Measurements from ENCODE around the gene BEST2.
A peak's percentile ranks its signal among the peaks of the same experiment; 100 is the strongest.

BEST2 gene

GRCh38 chr19:12783291-12783848 is 31.8 kb downstream of the BEST2 start:
- Histone ChIP-seq H2AFZ (ENCODE audit: low read depth, low read length) (no peak overlapping the region), H3K36me3 (replicated peaks; ENCODE audit: low read depth, low read length) (no peaks in the 10 kb centered on the region), H3K27me3 (ENCODE audit: low read depth, low read length) (no peaks in the 10 kb centered on the region), H4K20me1 (ENCODE audit: insufficient read depth, low read length) (no peaks in the 10 kb centered on the region), H3K4me3 (ENCODE audit: low read length) (peak overlapping the region; percentile 79), H3K27ac (ENCODE audit: low read length) (peak overlapping the region; percentile 93), H3K79me2 (ENCODE audit: low read length) (peaks cover 11% of the 10 kb centered on the region; the same call in 1 of the 2 replicates), H3K4me2 (ENCODE audit: low read length) (peak overlapping the region; percentile 99), H3K9ac (ENCODE audit: low read length) (peak overlapping the region; percentile 85), H3K4me1 (ENCODE audit: low read length) (peaks cover 81% of the 10 kb centered on the region), H3K9me3 (ENCODE audit: insufficient read depth, low read length) (no peaks in the 10 kb centered on the region)
- TF ChIP-seq CTCF (IDR thresholded peaks at IDR 0.05; ENCODE audit: low read depth, low read length), result no peak
- no peak for TF ChIP-seq EZH2phosphoT487 (IDR thresholded peaks at IDR 0.05; ENCODE audit: low read depth)

- Histone ChIP-seq H3K9ac (ENCODE audit: low read length) (peak overlapping the region; percentile 85), H3K36me3 (replicated peaks; ENCODE audit: low read depth, low read length) (no peaks in the 10 kb centered on the region), H3K4me2 (ENCODE audit: low read length) (peak overlapping the region; percentile 99), H4K20me1 (ENCODE audit: insufficient read depth, low read length) (no peaks in the 10 kb centered on the region), H3K79me2 (ENCODE audit: low read length) (peaks cover 8% of the 10 kb centered on the region), H2AFZ (ENCODE audit: low read depth, low read length) (no peak overlapping the region), H3K27me3 (ENCODE audit: low read depth, low read length) (no peaks in the 10 kb centered on the region), H3K27ac (ENCODE audit: low read length) (peak overlapping the region; percentile 93), H3K9me3 (ENCODE audit: insufficient read depth, low read length) (no peaks in the 10 kb centered on the region), H3K4me1 (ENCODE audit: low read length) (peaks cover 82% of the 10 kb centered on the region), H3K4me3 (ENCODE audit: low read length) (peak overlapping the region; percentile 79)
- TF ChIP-seq EZH2phosphoT487 (IDR thresholded peaks at IDR 0.05; ENCODE audit: low read depth), result no peak
- no peak for TF ChIP-seq CTCF (IDR thresholded peaks at IDR 0.05; ENCODE audit: low read depth, low read length)
These were observed 32.3 kb downstream of the BEST2 start for GRCh38 chr19:12783849-12784393.

- no peaks in the 10 kb centered on the region for H4K20me1 ChIP-seq (ENCODE audit: insufficient read depth, low read length)
- H3K4me1 ChIP-seq (ENCODE audit: low read length), result peaks cover 80% of the 10 kb centered on the region
- H3K27me3 ChIP-seq (ENCODE audit: low read depth, low read length), result no peaks in the 10 kb centered on the region
- H3K4me2 ChIP-seq (ENCODE audit: low read length), result peak overlapping the region; percentile 99
- H3K9me3 ChIP-seq (ENCODE audit: insufficient read depth, low read length), result no peaks in the 10 kb centered on the region
- H3K4me3 ChIP-seq (ENCODE audit: low read length), result peak overlapping the region; percentile 79; the same call in 1 of the 2 replicates
- peaks cover 8% of the 10 kb centered on the region for H3K79me2 ChIP-seq (ENCODE audit: low read length)
- no peaks in the 10 kb centered on the region for H3K36me3 ChIP-seq (replicated peaks; ENCODE audit: low read depth, low read length)
- peak overlapping the region; percentile 93 for H3K27ac ChIP-seq (ENCODE audit: low read length)
- H2AFZ ChIP-seq (ENCODE audit: low read depth, low read length), result no peak overlapping the region
- peak overlapping the region; percentile 85 for H3K9ac ChIP-seq (ENCODE audit: low read length)
- TF ChIP-seq EZH2phosphoT487 (IDR thresholded peaks at IDR 0.05; ENCODE audit: low read depth), result no peak
- TF ChIP-seq CTCF (IDR thresholded peaks at IDR 0.05; ENCODE audit: low read depth, low read length), result no peak
These were observed 32.8 kb downstream of the BEST2 start for GRCh38 chr19:12784394-12784870.

- H3K4me3 ChIP-seq (ENCODE audit: low read length), result no peak overlapping the region; the same call in 1 of the 2 replicates
- H3K9ac ChIP-seq (ENCODE audit: low read length), result peak overlapping the region; percentile 85
- no peaks in the 10 kb centered on the region for H4K20me1 ChIP-seq (ENCODE audit: insufficient read depth, low read length)
- peak overlapping the region; percentile 99 for H3K4me2 ChIP-seq (ENCODE audit: low read length)
- H2AFZ ChIP-seq (ENCODE audit: low read depth, low read length), result no peak overlapping the region
- H3K27ac ChIP-seq (ENCODE audit: low read length), result peak overlapping the region; percentile 93
- no peaks in the 10 kb centered on the region for H3K36me3 ChIP-seq (replicated peaks; ENCODE audit: low read depth, low read length)
- peaks cover 7% of the 10 kb centered on the region for H3K79me2 ChIP-seq (ENCODE audit: low read length)
- no peaks in the 10 kb centered on the region for H3K27me3 ChIP-seq (ENCODE audit: low read depth, low read length)
- no peaks in the 10 kb centered on the region for H3K9me3 ChIP-seq (ENCODE audit: insufficient read depth, low read length)
- peaks cover 75% of the 10 kb centered on the region for H3K4me1 ChIP-seq (ENCODE audit: low read length)
- no peak for TF ChIP-seq EZH2phosphoT487 (IDR thresholded peaks at IDR 0.05; ENCODE audit: low read depth)
- TF ChIP-seq CTCF (IDR thresholded peaks at IDR 0.05; ENCODE audit: low read depth, low read length), result no peak
These were observed 33.4 kb downstream of the BEST2 start for GRCh38 chr19:12784871-12785430.

Data from OCI-LY3 (cell line).